Measurements from ENCODE around the gene PAPPA2.

The PAPPA2 gene

DNA sequence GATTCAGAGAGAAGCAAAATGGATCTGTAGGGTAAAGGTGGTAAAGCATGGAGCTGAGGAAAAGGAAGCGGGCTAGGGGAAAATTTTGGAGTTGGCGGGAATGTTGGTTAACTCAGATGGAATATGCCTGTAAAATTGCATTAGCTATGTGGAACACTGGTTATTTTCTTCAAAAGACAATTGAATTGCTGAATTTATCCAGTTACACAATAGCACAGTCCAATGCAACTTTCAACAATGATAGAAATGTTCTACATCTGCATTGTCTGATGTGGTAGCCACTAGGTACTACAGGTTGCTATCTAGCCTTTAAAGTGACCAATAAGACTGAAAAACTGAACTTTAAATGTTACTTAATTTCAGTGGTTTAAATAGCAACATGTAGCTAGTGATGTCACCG lies 386.3 kb downstream of the PAPPA2 start:
- in situ Hi-C loops (cut with HindIII; ENCODE audit: low sequenced_read_pairs), result no loop called here
- H3K4me3 ChIP-seq (ENCODE audit: low read depth, low read length), result no peak overlapping the region
- DNase-seq (ENCODE audit: low read depth), result no peak
- TF ChIP-seq, protein P1, sequence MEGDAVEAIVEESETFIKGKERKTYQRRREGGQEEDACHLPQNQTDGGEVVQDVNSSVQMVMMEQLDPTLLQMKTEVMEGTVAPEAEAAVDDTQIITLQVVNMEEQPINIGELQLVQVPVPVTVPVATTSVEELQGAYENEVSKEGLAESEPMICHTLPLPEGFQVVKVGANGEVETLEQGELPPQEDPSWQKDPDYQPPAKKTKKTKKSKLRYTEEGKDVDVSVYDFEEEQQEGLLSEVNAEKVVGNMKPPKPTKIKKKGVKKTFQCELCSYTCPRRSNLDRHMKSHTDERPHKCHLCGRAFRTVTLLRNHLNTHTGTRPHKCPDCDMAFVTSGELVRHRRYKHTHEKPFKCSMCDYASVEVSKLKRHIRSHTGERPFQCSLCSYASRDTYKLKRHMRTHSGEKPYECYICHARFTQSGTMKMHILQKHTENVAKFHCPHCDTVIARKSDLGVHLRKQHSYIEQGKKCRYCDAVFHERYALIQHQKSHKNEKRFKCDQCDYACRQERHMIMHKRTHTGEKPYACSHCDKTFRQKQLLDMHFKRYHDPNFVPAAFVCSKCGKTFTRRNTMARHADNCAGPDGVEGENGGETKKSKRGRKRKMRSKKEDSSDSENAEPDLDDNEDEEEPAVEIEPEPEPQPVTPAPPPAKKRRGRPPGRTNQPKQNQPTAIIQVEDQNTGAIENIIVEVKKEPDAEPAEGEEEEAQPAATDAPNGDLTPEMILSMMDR (IDR thresholded peaks at IDR 0.05; ENCODE audit: low read depth, low read length, missing control alignments), result no peak

DNA sequence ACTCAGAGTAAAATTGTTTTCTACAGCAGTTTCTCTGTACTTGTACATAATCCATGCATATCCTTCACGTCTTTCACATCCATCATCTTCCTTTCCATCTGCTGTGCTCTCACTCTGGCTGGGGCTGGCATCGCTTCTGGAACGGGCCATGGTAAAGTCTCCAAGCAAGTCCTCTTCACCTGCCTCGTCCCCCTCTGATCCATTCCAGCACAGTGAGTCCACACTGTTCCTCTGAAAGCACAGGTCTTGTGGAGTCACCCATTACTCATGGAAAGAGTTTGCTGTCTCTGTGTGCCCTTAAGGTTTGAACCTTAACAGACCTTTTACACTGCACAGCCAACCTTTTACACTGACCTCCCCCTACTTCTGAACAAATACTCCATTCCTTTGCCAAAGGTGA lies 387.9 kb downstream of the PAPPA2 start:
- H3K4me3 ChIP-seq (ENCODE audit: low read depth, low read length), result no peak overlapping the region
- DNase-seq (ENCODE audit: low read depth), result no peak
- in situ Hi-C loops (cut with HindIII; ENCODE audit: low sequenced_read_pairs), result no loop called here
- TF ChIP-seq, protein P1 (IDR thresholded peaks at IDR 0.05; ENCODE audit: low read depth, low read length, missing control alignments), result no peak

DNA sequence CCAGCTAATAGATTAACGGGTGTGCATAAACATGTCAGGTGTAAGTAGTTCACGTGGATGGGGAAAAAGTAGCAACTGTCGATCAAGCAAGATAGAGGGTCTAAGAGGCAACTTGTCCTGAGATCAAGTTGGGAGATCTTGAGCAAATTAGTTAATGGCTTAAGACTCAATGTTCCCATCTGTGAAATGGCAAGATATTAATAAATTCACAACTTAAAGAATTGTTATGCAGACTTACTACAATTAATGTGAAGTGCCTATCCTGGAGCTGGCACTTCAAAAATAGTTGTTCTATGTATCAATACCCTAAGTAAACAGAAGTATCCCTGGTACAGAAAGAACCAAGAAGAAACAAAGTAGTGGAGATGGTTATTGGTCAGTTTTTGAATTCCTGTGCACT lies 389.1 kb downstream of the PAPPA2 start:
- no peak overlapping the region for H3K4me3 ChIP-seq (ENCODE audit: low read depth, low read length)
- TF ChIP-seq, protein P1 (IDR thresholded peaks at IDR 0.05; ENCODE audit: low read depth, low read length, missing control alignments), result no peak
- in situ Hi-C loops (cut with HindIII; ENCODE audit: low sequenced_read_pairs), result no loop called here
- no peak for DNase-seq (ENCODE audit: low read depth)

DNA sequence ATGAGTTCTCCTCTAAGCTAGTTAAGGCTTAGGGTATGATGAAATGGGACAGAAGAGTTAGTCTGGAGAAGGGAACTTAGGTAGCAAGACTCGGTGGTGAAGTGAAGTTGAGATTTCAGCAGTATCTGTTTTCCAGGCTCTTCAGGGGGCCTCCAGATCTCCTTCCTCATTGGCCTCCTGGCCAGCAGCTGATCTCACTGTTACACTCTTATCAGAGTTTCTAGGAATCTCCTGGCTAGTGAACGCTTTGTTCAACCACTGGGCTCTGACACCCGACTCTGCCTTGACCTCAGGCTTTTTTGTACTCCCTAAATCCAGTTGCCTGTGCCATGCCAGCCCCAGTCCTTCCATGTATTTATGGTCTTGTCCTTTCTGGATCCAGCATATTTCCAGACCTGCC lies 390.5 kb downstream of the PAPPA2 start:
- no peak overlapping the region for H3K4me3 ChIP-seq (ENCODE audit: low read depth, low read length)
- DNase-seq (ENCODE audit: low read depth), result no peak
- in situ Hi-C loops (cut with HindIII; ENCODE audit: low sequenced_read_pairs), result no loop called here
- TF ChIP-seq, protein P1 (IDR thresholded peaks at IDR 0.05; ENCODE audit: low read depth, low read length, missing control alignments), result no peak

DNA sequence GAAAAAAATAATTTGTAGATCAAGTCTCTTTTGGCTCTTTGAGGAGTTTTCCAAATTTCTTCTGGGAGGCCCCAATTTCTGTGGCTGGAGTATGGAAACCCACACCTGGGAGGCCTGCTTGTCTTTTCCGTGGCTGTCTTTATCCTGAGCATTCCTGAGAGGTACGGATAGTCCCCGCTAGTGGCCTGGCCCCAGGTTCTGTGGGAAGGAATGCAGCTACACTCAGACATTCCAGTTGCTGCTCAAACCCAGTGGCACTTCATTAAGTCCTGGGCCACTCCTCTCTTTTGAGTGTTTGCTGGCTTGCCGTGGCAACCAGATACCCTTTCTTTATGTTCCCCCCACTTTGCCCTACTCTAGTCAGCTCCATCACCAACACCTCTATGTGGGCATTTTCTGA lies 391.1 kb downstream of the PAPPA2 start:
- TF ChIP-seq, protein P1 (IDR thresholded peaks at IDR 0.05; ENCODE audit: low read depth, low read length, missing control alignments), result no peak
- in situ Hi-C loops (cut with HindIII; ENCODE audit: low sequenced_read_pairs), result no loop called here

DNA sequence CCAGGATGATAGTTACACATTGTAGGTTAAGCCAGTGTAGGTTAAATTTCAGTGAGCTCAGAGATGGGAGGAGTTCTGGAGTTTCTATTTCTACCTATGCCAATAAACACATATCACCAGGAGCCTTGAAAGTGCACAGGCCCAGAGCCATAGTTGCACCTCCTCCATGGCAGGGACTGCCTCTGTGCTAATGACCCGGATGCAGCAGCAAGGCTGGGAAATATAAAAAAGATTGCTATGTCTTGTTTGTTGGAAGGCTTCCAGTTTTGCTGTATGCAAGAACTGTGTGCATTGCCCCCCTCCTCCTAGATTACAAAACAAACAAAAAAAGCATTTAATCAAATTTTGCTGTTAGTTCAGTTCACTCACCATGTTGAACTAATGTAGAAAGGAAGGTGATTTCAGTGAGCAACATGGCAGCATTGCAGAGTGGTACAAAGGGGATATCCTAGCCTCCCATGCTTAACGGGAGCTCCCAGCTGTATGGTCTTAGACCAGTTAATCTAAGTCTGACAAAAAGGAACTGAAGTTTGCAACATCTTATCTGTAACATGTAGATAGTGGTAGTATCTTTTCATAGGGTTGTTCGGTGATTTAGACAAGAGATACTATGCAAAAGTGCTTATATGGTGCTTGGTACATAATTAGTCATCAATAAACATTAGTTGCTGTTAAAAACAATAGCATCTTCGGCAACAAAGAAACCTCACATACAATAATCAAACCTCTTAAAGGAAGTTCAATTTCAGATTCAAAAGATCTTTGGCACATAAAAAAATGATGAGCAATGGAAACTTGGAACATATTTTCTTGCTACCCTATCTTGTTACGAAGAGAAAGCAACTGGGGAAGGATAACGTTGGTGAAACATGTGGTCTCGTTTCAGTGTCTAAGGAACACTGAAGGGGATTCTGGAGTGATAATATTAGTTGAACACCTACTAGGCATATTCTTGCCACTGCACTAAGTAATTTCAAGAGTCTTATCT lies 392.1 kb downstream of the PAPPA2 start:
- DNase-seq (ENCODE audit: low read depth), result no peak
- TF ChIP-seq, protein P1 (IDR thresholded peaks at IDR 0.05; ENCODE audit: low read depth, low read length, missing control alignments), result no peak
- in situ Hi-C loops (cut with HindIII; ENCODE audit: low sequenced_read_pairs), result no loop called here
- no peak overlapping the region for H3K4me3 ChIP-seq (ENCODE audit: low read depth, low read length)

More for the DNA sequence above, 391.1 kb downstream of the PAPPA2 start:
- no peak overlapping the region for H3K4me3 ChIP-seq (ENCODE audit: low read depth, low read length)
- no peak for DNase-seq (ENCODE audit: low read depth)
